Stomach (tissue), 19 donors: ENCODE data around the gene DEF6. TPM values are rescaled to one million over a fixed set of nuclear protein-coding genes. Genes with fewer than 3 reads are reported as not detected.

Experiments used
- DNase-seq, 2 donors: peaks; one replicate each; pipeline versions ENCODE4 v3.0.0 to v3.0.0-alpha.2; 2013 to 2019
- H3K27ac ChIP-seq, 5 donors: fragments of 200-600 bp in 4 of 5; sonication (generic) in 4 of 5; one replicate each; pipeline ENCODE4 v1.5.1; 2013 to 2019; ENCODE audit warnings: mild to moderate bottlenecking in 1 of 5, moderate library complexity in 1 of 5
- H3K27me3 ChIP-seq, 3 donors: fragments of 200-600 bp; sonication (generic); one replicate each; pipeline ENCODE4 v1.5.1; 2017 to 2019; ENCODE audit warnings: mixed run types in 1 of 3
- H3K36me3 ChIP-seq, 4 donors: fragments of 200-600 bp; sonication (generic); 1 replicate in 3 of 4; 2 replicates in 1 of 4; pipeline ENCODE4 v1.5.1; 2016 to 2019
- H3K4me1 ChIP-seq, 4 donors: fragments of 200-600 bp; sonication (generic); one replicate each; pipeline ENCODE4 v1.5.1; 2016 to 2019
- H3K4me3 ChIP-seq, 4 donors: fragments of 200-600 bp; sonication (generic) in 3 of 4; one replicate each; pipeline ENCODE4 v1.5.1; 2016 to 2019; ENCODE audit warnings: mild to moderate bottlenecking in 1 of 4
- H3K9me3 ChIP-seq, 4 donors: fragments of 200-600 bp; sonication (generic); one replicate each; pipeline ENCODE4 v1.5.1; 2016 to 2019
- EP300 ChIP-seq: sonication (generic); formaldehyde crosslinking; IDR thresholded peaks from one replicate; pipeline ENCODE4 v1.6.1; 2017; ENCODE audit warnings: antibody characterized with exemption
- POLR2A ChIP-seq, 4 donors: fragments of 450-650 bp; IDR thresholded peaks; one replicate each; pipeline ENCODE4 v1.6.1; 2016; ENCODE audit warnings: antibody characterized with exemption in 4 of 4, control low read depth in 2 of 4, mild to moderate bottlenecking in 1 of 4, moderate library complexity in 1 of 4
- POLR2AphosphoS5 ChIP-seq, 3 donors: sonication (generic); formaldehyde crosslinking; IDR thresholded peaks; one replicate each; pipeline ENCODE4 v1.6.1; 2016; ENCODE audit warnings: antibody characterized with exemption in 3 of 3
- WGBS, 5 donors: extraction: QIAGEN DNeasy Blood & Tissue Kit in 3 of 5; methylation state at CpG; one replicate each; pipeline versions ENCODE4 v1.1.5 to v1.1.7; 2013 to 2018; 5-methylcytosine and 5-hydroxymethylcytosine counted together
- intact Hi-C: fragments of 100-400 bp; cut with DNase I; formaldehyde crosslinking; loops from one replicate; pipeline ENCODE4 v1.15.1; 2023; ENCODE audit warnings: low total_unique reads
- long read RNA-seq, 10 donors: transcript quantifications; one replicate each; lab custom pipeline, GENCODE V29; 2026
- polyA plus RNA-seq, 3 donors: library from polyadenylated mRNA; stranded (reverse); fragments of 200-250 nt; gene quantifications; one replicate each; pipeline ENCODE4 v1.2.3, GENCODE V29; 2013
- total RNA-seq, 5 donors: library from RNA; depleted of rRNA; stranded (reverse); fragments of >200 nt; gene quantifications; one replicate each; pipeline versions ENCODE4 v1.1.0 to v1.2.3, GENCODE V29; 2014 to 2016
- TF ChIP-seq, protein P1 (sequence below), 7 experiments: fragments of 450-650 bp in 4 of 7; fragments of 200-600 bp in 3 of 7; sonication (generic) in 3 of 7; IDR thresholded peaks; one replicate each; pipeline ENCODE4 v1.5.1; 2016 to 2019; ENCODE audit warnings: antibody characterized with exemption in 7 of 7, control low read depth in 2 of 7, mild to moderate bottlenecking in 1 of 7
- donor health status: healthy with polysubstance abuse.
- donor health status: Bipolar disorder and iron deficiency.
- donor health status: healthy.

DEF6 gene, protein sequence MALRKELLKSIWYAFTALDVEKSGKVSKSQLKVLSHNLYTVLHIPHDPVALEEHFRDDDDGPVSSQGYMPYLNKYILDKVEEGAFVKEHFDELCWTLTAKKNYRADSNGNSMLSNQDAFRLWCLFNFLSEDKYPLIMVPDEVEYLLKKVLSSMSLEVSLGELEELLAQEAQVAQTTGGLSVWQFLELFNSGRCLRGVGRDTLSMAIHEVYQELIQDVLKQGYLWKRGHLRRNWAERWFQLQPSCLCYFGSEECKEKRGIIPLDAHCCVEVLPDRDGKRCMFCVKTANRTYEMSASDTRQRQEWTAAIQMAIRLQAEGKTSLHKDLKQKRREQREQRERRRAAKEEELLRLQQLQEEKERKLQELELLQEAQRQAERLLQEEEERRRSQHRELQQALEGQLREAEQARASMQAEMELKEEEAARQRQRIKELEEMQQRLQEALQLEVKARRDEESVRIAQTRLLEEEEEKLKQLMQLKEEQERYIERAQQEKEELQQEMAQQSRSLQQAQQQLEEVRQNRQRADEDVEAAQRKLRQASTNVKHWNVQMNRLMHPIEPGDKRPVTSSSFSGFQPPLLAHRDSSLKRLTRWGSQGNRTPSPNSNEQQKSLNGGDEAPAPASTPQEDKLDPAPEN
- total RNA-seq = 10 to 100 TPM in 4 of 5 donors, 1 to 10 TPM in 1; 4.9 to 35.3 (median 14.9) TPM
- polyA plus RNA-seq = 10 to 100 TPM; 15.2 to 32.8 (median 17.7) TPM
- long read RNA-seq, donor 1, partial matches to known transcripts = 0 of 1 reads
- long read RNA-seq, donor 1, other reads (novel, unspliced or antisense) = 0 of 1 reads
- long read RNA-seq, donor 2, partial matches to known transcripts = 5 of 5 reads
- long read RNA-seq, donor 2, other reads (novel, unspliced or antisense) = 0 of 5 reads
- long read RNA-seq, donor 3 = 0 reads
- long read RNA-seq, donor 4, partial matches to known transcripts = 0 of 1 reads
- long read RNA-seq, donor 4, other reads (novel, unspliced or antisense) = 0 of 1 reads
- long read RNA-seq, donor 5, partial matches to known transcripts = 0 of 2 reads
- long read RNA-seq, donor 5, other reads (novel, unspliced or antisense) = 0 of 2 reads
- long read RNA-seq, donor 6, partial matches to known transcripts = 0 of 4 reads
- long read RNA-seq, donor 6, other reads (novel, unspliced or antisense) = 0 of 4 reads
- long read RNA-seq, donor 7, partial matches to known transcripts = 0 of 2 reads
- long read RNA-seq, donor 7, other reads (novel, unspliced or antisense) = 0 of 2 reads
- long read RNA-seq, donor 8 = 0 reads
- long read RNA-seq, donor 9 = 0 reads
- long read RNA-seq, donor 10, partial matches to known transcripts = 0 of 1 reads
- long read RNA-seq, donor 10, other reads (novel, unspliced or antisense) = 0 of 1 reads

DNA sequence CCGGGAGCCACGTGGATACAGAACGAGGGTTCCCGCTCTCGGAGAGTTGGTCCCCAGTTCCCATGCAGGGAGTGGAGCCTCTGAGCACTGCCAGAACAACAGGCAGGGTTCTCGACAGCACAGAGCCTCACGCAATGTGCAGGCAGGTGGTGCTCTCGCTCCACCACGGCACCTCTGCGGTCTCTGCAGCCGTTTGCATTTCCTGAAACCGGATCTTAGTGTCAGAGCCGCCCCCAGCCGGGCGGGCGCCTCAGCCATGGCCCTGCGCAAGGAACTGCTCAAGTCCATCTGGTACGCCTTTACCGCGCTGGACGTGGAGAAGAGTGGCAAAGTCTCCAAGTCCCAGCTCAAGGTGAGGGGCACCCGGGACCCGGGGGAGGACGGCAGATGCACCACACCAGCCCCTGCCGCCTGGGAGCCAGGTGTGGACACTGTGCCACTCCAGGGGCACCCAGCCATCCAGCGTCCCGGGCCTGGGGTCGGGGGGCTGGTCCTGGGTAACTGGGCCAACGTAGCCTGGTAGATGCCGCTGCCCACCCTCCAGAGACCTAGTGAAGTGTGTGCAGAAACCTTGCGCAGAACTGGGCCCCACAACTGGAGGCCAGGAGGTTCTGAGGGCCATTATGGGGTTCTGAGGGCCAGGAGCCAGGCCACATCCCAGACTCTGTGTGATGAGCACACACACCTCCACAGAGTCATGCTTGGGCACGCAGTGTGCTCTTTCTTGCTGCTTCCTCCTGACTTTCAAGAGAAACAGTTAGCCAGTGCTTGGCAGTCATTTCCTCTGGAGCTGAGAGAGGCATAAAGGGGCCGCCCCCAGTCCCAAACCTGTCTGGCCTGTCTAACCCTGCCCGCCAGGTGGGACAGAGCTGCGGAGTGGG lies at the start of gene DEF6:
TSS of gene DEF6 (plus strand) at position 218 of the 881 bp plus-strand sequence. CDS start at position 257, 39 bp downstream.
- peaks cover 12 to 60% (median 38%) of the 10 kb centered on the region in 4 donors for H3K4me1 ChIP-seq
- DNase-seq = peak; percentile 92 to 96
- 9 to 17% (median 15%) methylated on average over 33 to 35 of the region's 35 CpGs for WGBS, 5 donors
- no peaks in the 10 kb centered on the region for H3K27me3 ChIP-seq
- TF ChIP-seq POLR2AphosphoS5 (IDR thresholded peaks at IDR 0.05) = peak in 2 of 3 donors; percentile 76 to 93
- TF ChIP-seq POLR2A (IDR thresholded peaks at IDR 0.05) = no peak
- TF ChIP-seq, protein P1, sequence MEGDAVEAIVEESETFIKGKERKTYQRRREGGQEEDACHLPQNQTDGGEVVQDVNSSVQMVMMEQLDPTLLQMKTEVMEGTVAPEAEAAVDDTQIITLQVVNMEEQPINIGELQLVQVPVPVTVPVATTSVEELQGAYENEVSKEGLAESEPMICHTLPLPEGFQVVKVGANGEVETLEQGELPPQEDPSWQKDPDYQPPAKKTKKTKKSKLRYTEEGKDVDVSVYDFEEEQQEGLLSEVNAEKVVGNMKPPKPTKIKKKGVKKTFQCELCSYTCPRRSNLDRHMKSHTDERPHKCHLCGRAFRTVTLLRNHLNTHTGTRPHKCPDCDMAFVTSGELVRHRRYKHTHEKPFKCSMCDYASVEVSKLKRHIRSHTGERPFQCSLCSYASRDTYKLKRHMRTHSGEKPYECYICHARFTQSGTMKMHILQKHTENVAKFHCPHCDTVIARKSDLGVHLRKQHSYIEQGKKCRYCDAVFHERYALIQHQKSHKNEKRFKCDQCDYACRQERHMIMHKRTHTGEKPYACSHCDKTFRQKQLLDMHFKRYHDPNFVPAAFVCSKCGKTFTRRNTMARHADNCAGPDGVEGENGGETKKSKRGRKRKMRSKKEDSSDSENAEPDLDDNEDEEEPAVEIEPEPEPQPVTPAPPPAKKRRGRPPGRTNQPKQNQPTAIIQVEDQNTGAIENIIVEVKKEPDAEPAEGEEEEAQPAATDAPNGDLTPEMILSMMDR (IDR thresholded peaks at IDR 0.05) = peak in 5 of 7 experiments; percentile 54 to 96 (median 76)
- TF ChIP-seq EP300 = no peak
- H3K9me3 ChIP-seq = no peaks in the 10 kb centered on the region
- peak within 1 kb of the TSS; percentile 81 to 90 (median 82) for H3K27ac ChIP-seq
- H3K36me3 ChIP-seq = peaks cover 16 to 38% (median 31%) of the 10 kb centered on the region in 4 donors
- peak within 1 kb of the TSS; percentile 47 to 56 (median 52) for H3K4me3 ChIP-seq
- intact Hi-C loops = loop anchor here (5.0 kb wide), 1 partner anchor 154 kb away; the partner anchor contains the start of gene FANCE

DNA sequence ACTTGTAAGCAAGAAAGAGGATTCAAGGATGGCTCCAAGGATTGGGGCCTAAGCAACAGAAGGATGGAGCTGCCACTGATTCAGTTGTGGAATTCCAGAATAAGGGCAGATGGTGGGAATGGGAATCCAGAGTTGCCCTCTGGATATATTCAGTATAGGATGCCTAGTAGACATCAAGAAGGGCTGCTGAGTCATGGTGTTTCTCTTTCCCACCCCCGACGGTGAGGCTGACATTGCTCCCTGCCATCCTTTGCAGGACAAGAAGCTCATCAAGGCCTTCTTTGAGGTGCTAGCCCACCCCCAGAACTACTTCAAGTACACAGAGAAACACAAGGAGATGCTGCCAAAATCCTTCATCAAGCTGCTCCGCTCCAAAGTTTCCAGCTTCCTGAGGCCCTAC lies 49.3 kb upstream of the DEF6 start:
- no peaks in the 10 kb centered on the region for H3K27me3 ChIP-seq
- peaks cover 0 to 18% (median 7%) of the 10 kb centered on the region in 4 donors for H3K4me1 ChIP-seq
- 56 to 69% (median 59%) methylated on average over 3 of the region's 3 CpGs for WGBS, 5 donors
- DNase-seq = no peak
- H3K27ac ChIP-seq = no peak overlapping the region
- H3K9me3 ChIP-seq = no peaks in the 10 kb centered on the region
- intact Hi-C loops = loop anchor here (10.0 kb wide), 1 partner anchor 263 kb away; no protein-coding TSS in a partner anchor
- no peak overlapping the region for H3K4me3 ChIP-seq
- TF ChIP-seq, protein P1 (IDR thresholded peaks at IDR 0.05) = no peak
- TF ChIP-seq EP300 = no peak
- H3K36me3 ChIP-seq = peaks cover 0 to 33% (median 28%) of the 10 kb centered on the region in 4 donors

DNA sequence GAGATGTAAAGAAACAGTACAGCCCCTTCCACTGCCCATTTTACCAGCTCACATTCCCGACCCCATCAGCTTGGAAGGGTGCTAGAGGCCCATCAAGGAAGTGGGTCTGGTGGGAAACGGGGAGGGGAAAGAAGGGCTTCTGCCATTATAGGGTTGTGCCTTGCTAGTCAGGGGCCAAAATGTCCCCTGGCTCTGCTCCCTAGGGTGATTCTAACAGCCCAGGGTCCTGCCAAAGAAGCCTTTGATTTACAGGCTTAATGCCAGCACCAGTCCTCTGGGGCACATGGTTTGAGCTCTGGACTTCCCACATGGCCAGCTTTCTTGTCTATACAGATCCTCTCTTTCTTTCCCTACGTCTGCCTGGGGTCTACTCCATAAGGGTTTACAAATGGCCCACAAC lies 48.7 kb upstream of the DEF6 start:
- Histone ChIP-seq H3K9me3 (no peaks in the 10 kb centered on the region), H3K4me3 (no peak overlapping the region), H3K27me3 (no peaks in the 10 kb centered on the region), H3K4me1 (peaks cover 0 to 22% (median 7%) of the 10 kb centered on the region in 4 donors), H3K27ac (no peak overlapping the region), H3K36me3 (peaks cover 0 to 26% (median 22%) of the 10 kb centered on the region in 4 donors)
- no peak for TF ChIP-seq POLR2A (IDR thresholded peaks at IDR 0.05)
- TF ChIP-seq POLR2AphosphoS5 (IDR thresholded peaks at IDR 0.05) = no peak
- no peak for DNase-seq
- WGBS, 5 donors = 69 to 83% (median 81%) methylated on average over 3 of the region's 3 CpGs
- intact Hi-C loops = loop anchor here (10.0 kb wide), 1 partner anchor 264 kb away; no protein-coding TSS in a partner anchor

DNA sequence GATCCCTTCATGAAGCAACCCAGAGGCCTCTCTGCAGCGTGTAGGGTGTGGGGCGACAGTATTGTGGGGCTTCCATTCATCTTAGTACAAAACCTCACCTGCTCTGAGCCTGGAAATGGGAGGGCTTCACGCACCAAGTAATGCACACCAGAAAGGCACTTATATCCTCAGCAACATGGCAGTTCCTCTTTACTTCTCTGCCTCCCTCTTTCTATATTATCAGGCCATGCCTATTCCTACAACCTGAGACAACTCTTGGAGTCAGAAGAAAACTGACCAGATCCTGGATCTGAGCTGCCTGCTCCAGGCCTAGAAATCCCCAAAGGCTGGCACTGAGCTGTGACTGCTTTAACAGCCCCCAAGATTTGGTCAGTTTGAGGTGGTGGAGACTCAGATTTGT lies 45.7 kb upstream of the DEF6 start:
- Histone ChIP-seq H3K4me1 (peaks cover 0 to 30% (median 8%) of the 10 kb centered on the region in 4 donors), H3K27ac (no peak overlapping the region), H3K27me3 (no peaks in the 10 kb centered on the region), H3K9me3 (no peaks in the 10 kb centered on the region), H3K4me3 (no peak overlapping the region), H3K36me3 (no peaks in the 10 kb centered on the region)
- intact Hi-C loops = no loop called here
- TF ChIP-seq EP300 = no peak
- TF ChIP-seq, protein P1 (IDR thresholded peaks at IDR 0.05) = no peak
- no peak for TF ChIP-seq POLR2A (IDR thresholded peaks at IDR 0.05)
- no peak for TF ChIP-seq POLR2AphosphoS5 (IDR thresholded peaks at IDR 0.05)
- DNase-seq = no peak
- WGBS, 5 donors = 94 to 98% (median 97%) methylated on average over 3 of the region's 3 CpGs
